ENCODE data around the gene KLHL35. TPM values are rescaled to one million over a fixed set of nuclear protein-coding genes. Genes with fewer than 3 reads are reported as not detected.

Gene KLHL35
- polyA plus RNA-seq, 3 donors from 2014 or later: 0.41 to 1.6 TPM; not detected in 1

- DNase-seq: no peak
- Mint-ChIP-seq H3K4me3 (no peak overlapping the region), H3K27me3 (ENCODE audit: low read depth in 3 of 3) (peaks cover 1 to 7% (median 2%) of the 10 kb centered on the region in 3 donors), H3K9me3 (no peaks in the 10 kb centered on the region), H3K27ac (no peak overlapping the region), H3K4me1 (no peaks in the 10 kb centered on the region), H3K36me3 (no peaks in the 10 kb centered on the region)
These were observed 8.2 kb upstream of the KLHL35 start for GRCh38 chr11:75440960-75441803.

- no peak overlapping the region for H3K27ac Mint-ChIP-seq
- peaks cover 1 to 7% (median 2%) of the 10 kb centered on the region in 3 donors for H3K27me3 Mint-ChIP-seq (ENCODE audit: low read depth in 3 of 3)
- no peaks in the 10 kb centered on the region for H3K9me3 Mint-ChIP-seq
- H3K4me3 Mint-ChIP-seq: no peak overlapping the region
- no peak for DNase-seq
- H3K36me3 Mint-ChIP-seq: peaks cover 0 to 3% (median 0%) of the 10 kb centered on the region in 3 donors
- H3K4me1 Mint-ChIP-seq: no peaks in the 10 kb centered on the region
These were observed 6.6 kb upstream of the KLHL35 start for GRCh38 chr11:75439495-75440120.

GRCh38 chr11:75439026-75439425, 6.0 kb upstream of the KLHL35 start:
- Mint-ChIP-seq H3K36me3 (peaks cover 0 to 3% (median 0%) of the 10 kb centered on the region in 3 donors), H3K4me1 (no peaks in the 10 kb centered on the region), H3K27me3 (ENCODE audit: low read depth in 3 of 3) (peaks cover 1 to 5% (median 2%) of the 10 kb centered on the region in 3 donors), H3K4me3 (no peak overlapping the region), H3K27ac (no peak overlapping the region), H3K9me3 (no peaks in the 10 kb centered on the region)
- no peak for DNase-seq

DNA sequence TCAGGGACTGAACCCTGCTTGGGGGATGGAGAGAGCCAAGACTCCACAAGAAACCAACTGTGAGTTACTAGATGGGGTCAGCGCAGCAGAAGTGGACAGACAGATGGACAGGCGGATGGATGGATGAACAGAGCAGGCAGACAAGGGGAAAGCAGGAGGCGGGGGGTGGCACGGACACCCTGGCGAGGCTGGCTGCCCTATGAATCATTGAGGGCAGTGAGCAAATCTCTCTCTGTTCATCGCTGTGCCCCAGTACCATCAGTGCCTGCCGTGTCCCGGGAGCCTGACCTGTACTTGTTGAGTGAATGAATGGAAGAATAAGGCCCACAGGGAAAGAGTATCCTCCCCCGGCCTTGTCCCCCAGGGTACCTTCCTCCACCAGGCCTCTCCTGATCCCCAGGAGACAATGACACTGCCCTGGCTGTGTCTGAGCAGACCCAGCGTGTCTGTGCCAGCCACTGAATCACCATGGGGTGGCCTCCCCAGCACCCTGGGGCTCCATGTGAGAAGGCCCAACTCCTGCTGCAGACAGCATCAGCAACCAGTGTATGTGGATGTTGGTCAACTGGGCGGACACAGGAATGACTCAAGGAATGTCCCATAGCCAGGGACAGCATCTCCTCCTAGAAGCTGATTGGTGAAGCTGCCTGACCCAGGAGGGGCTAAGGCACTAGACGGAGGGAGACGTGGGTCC, 5.1 kb upstream of the KLHL35 start:
- H3K27ac Mint-ChIP-seq: no peak overlapping the region
- H3K36me3 Mint-ChIP-seq: peaks cover 0 to 3% (median 0%) of the 10 kb centered on the region in 3 donors
- no peaks in the 10 kb centered on the region for H3K4me1 Mint-ChIP-seq
- H3K27me3 Mint-ChIP-seq (ENCODE audit: low read depth in 3 of 3): peaks cover 1 to 9% (median 4%) of the 10 kb centered on the region in 3 donors
- no peak for DNase-seq
- no peaks in the 10 kb centered on the region for H3K9me3 Mint-ChIP-seq
- no peak overlapping the region for H3K4me3 Mint-ChIP-seq

- no peak overlapping the region for H3K27ac Mint-ChIP-seq
- no peaks in the 10 kb centered on the region for H3K9me3 Mint-ChIP-seq
- H3K4me1 Mint-ChIP-seq: no peaks in the 10 kb centered on the region
- no peak overlapping the region for H3K4me3 Mint-ChIP-seq
- DNase-seq: no peak
- peaks cover 0 to 3% (median 0%) of the 10 kb centered on the region in 3 donors for H3K36me3 Mint-ChIP-seq
- H3K27me3 Mint-ChIP-seq (ENCODE audit: low read depth in 3 of 3): peaks cover 3 to 8% (median 7%) of the 10 kb centered on the region in 3 donors
These were observed 3.8 kb upstream of the KLHL35 start for GRCh38 chr11:75436806-75437205.

- H3K27ac Mint-ChIP-seq: no peak overlapping the region
- H3K4me3 Mint-ChIP-seq: no peak overlapping the region
- peaks cover 7 to 9% of the 10 kb centered on the region in 2 donors for H3K4me1 Mint-ChIP-seq
- H3K27me3 Mint-ChIP-seq (ENCODE audit: low read depth in 3 of 3): peaks cover 8 to 12% (median 12%) of the 10 kb centered on the region in 3 donors
- no peak for DNase-seq
- peaks cover 0 to 1% (median 0%) of the 10 kb centered on the region in 6 donors for H3K9me3 Mint-ChIP-seq
- H3K36me3 Mint-ChIP-seq: peaks cover 0 to 3% (median 0%) of the 10 kb centered on the region in 3 donors
These were observed 2.5 kb upstream of the KLHL35 start for GRCh38 chr11:75435571-75435925.

- peaks cover 0 to 3% (median 0%) of the 10 kb centered on the region in 3 donors for H3K36me3 Mint-ChIP-seq
- no peak for DNase-seq
- H3K27ac Mint-ChIP-seq: no peak overlapping the region
- peaks cover 0 to 2% (median 0%) of the 10 kb centered on the region in 6 donors for H3K9me3 Mint-ChIP-seq
- no peak overlapping the region for H3K4me3 Mint-ChIP-seq
- H3K4me1 Mint-ChIP-seq: peaks cover 9 to 10% of the 10 kb centered on the region in 2 donors
- H3K27me3 Mint-ChIP-seq (ENCODE audit: low read depth in 3 of 3): peaks cover 9 to 13% (median 10%) of the 10 kb centered on the region in 3 donors
These were observed 2.0 kb upstream of the KLHL35 start for GRCh38 chr11:75434886-75435570.

- H3K4me1 Mint-ChIP-seq: peaks cover 15% of the 10 kb centered on the region in 2 donors
- H3K4me3 Mint-ChIP-seq: no peak overlapping the region
- peaks cover 0 to 2% (median 0%) of the 10 kb centered on the region in 6 donors for H3K9me3 Mint-ChIP-seq
- no peak overlapping the region for H3K27ac Mint-ChIP-seq
- no peak for DNase-seq
- H3K27me3 Mint-ChIP-seq (ENCODE audit: low read depth in 3 of 3): peaks cover 11 to 18% (median 12%) of the 10 kb centered on the region in 3 donors
- H3K36me3 Mint-ChIP-seq: peaks cover 0 to 3% (median 0%) of the 10 kb centered on the region in 3 donors
These were observed 1.0 kb upstream of the KLHL35 start for GRCh38 chr11:75434051-75434450.

GRCh38 chr11:75433443-75433842, 440 bp upstream of the KLHL35 start:
- DNase-seq: no peak
- Mint-ChIP-seq H3K4me3 (peak overlapping the region in 1 of 5 donors; percentile 33), H3K9me3 (peaks cover 0 to 2% (median 0%) of the 10 kb centered on the region in 6 donors), H3K27ac (no peak overlapping the region), H3K4me1 (peaks cover 19 to 21% of the 10 kb centered on the region in 2 donors), H3K27me3 (ENCODE audit: low read depth in 3 of 3) (peaks cover 11 to 20% (median 17%) of the 10 kb centered on the region in 3 donors), H3K36me3 (peaks cover 0 to 3% (median 0%) of the 10 kb centered on the region in 3 donors)

DNA sequence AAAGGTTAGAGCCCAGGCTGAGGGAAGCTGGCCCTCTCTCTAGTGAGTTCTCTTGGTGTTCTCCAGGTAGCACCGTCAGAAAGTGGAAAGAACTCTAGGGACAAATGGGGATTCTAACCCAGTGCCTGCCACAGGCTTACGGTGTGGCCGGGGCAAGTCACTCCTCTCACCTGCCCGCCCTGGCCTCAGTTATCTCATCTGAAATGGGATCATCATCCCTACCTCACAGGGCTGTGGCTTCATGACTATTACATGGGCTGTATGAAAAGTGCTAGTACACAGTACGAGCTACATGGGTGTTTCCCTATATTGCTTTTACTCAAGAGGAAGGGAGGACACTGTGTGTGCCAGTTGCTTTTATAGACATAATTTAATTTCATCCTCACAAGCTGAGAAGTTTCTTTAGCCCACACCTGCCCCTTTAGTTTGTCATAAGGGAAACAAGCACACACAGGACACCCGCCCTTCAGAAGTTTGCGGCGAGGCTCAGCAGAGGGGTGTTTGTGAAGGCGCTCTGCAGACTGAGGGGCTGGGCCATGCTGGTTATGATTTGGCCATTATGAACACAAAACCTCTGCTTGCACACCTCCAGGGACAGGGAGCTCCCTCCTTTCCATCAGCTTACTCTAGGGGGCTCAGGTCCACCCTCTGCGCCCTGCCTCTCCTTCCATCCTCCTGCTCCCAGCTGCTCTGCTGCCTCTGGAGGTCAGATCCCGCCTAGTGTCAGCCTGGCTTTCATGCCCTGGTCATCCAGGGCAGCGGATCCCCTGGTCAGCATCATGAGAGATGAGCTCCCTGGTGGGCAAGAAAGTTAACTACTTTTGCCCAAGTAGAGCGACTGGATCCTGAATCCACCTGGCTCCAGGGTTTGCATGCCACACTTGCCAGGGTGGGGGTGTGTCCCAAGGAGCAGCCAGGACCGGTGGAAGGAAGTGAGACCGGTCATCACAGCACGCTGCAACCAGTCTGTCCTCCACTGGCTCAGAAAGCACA, 1.2 kb downstream of the KLHL35 start:
- Mint-ChIP-seq H3K27me3 (ENCODE audit: low read depth in 3 of 3) (peaks cover 14 to 23% (median 22%) of the 10 kb centered on the region in 3 donors), H3K27ac (no peak overlapping the region), H3K4me1 (peaks cover 22 to 30% of the 10 kb centered on the region in 2 donors), H3K4me3 (peak overlapping the region in 4 of 5 donors; percentile 31 to 80 (median 59)), H3K9me3 (peaks cover 0 to 2% (median 0%) of the 10 kb centered on the region in 6 donors), H3K36me3 (peaks cover 0 to 3% (median 0%) of the 10 kb centered on the region in 3 donors)
- DNase-seq: no peak

- peak overlapping the region in 5 of 6 donors; percentile 10 to 77 (median 46) for H3K27ac Mint-ChIP-seq
- DNase-seq: no peak
- H3K4me3 Mint-ChIP-seq: peak overlapping the region; percentile 66 to 95 (median 80)
- H3K27me3 Mint-ChIP-seq (ENCODE audit: low read depth in 3 of 3): peaks cover 14 to 23% (median 22%) of the 10 kb centered on the region in 3 donors
- peaks cover 0 to 3% (median 0%) of the 10 kb centered on the region in 3 donors for H3K36me3 Mint-ChIP-seq
- peaks cover 0 to 2% (median 0%) of the 10 kb centered on the region in 6 donors for H3K9me3 Mint-ChIP-seq
- peaks cover 22 to 30% of the 10 kb centered on the region in 2 donors for H3K4me1 Mint-ChIP-seq
These were observed 2.1 kb downstream of the KLHL35 start for GRCh38 chr11:75430714-75431532.

All from immature natural killer cell (primary cell).